GM21786 (cell line): ENCODE measurements around the gene LAMA3.

Experiments used
- ATAC-seq: cut with Tn5 transposase; IDR thresholded peaks from one replicate; pipeline ENCODE4 v1.9.1; 2021; ENCODE audit not compliant: unreplicated experiment

Gene LAMA3

GRCh38 chr18:23668731-23669130 is 20.5 kb upstream of the LAMA3 start:
- no peak for ATAC-seq

- ATAC-seq: no peak
Measured at GRCh38 chr18:23669202-23669766, 20.0 kb upstream of the LAMA3 start.

- no peak for ATAC-seq
Measured at GRCh38 chr18:23669804-23670405, 19.3 kb upstream of the LAMA3 start.

GRCh38 chr18:23671564-23671963 is 17.7 kb upstream of the LAMA3 start:
- ATAC-seq: no peak

- no peak for ATAC-seq
Measured at GRCh38 chr18:23673725-23674124, 15.5 kb upstream of the LAMA3 start.

- ATAC-seq: no peak
Measured at GRCh38 chr18:23675236-23675635, 14.0 kb upstream of the LAMA3 start.

GRCh38 chr18:23675896-23676295 is 13.4 kb upstream of the LAMA3 start:
- no peak for ATAC-seq

GRCh38 chr18:23682045-23682444 is 7.2 kb upstream of the LAMA3 start:
- ATAC-seq: no peak

- ATAC-seq: no peak
Measured at GRCh38 chr18:23682472-23682871, 6.8 kb upstream of the LAMA3 start.

GRCh38 chr18:23683155-23683554 is 6.1 kb upstream of the LAMA3 start:
- no peak for ATAC-seq

- ATAC-seq: no peak
Measured at GRCh38 chr18:23683671-23684070, 5.6 kb upstream of the LAMA3 start.

- ATAC-seq: no peak
Measured at GRCh38 chr18:23684515-23685197, 4.6 kb upstream of the LAMA3 start.

- no peak for ATAC-seq
Measured at GRCh38 chr18:23688528-23688927, 725 bp upstream of the LAMA3 start.

GRCh38 chr18:23689616-23690504 is 607 bp downstream of the LAMA3 start:
- no peak for ATAC-seq

- ATAC-seq: no peak
Measured at GRCh38 chr18:23690505-23691068, 1.3 kb downstream of the LAMA3 start.

- ATAC-seq: no peak
Measured at GRCh38 chr18:23693846-23694245, 4.6 kb downstream of the LAMA3 start.

GRCh38 chr18:23694637-23695430 is 5.6 kb downstream of the LAMA3 start:
- ATAC-seq: no peak

- ATAC-seq: no peak
Measured at GRCh38 chr18:23701017-23701416, 11.8 kb downstream of the LAMA3 start.

GRCh38 chr18:23701544-23702064 is 12.4 kb downstream of the LAMA3 start:
- no peak for ATAC-seq

- no peak for ATAC-seq
Measured at GRCh38 chr18:23702606-23703005, 13.4 kb downstream of the LAMA3 start.
